Urinary bladder (tissue), 4 donors: Measurements from ENCODE around the gene STK36. TPM values are rescaled to one million over a fixed set of nuclear protein-coding genes. Genes with fewer than 3 reads are reported as not detected.
"Not testable (repeated sequence)": the region's sequence is repeated elsewhere in the genome, so short reads cannot be mapped to it uniquely, and the experiment has no call there.

Experiments
- DNase-seq: peaks from one replicate; pipeline ENCODE4 v3.0.0-alpha.2; 2015; ENCODE audit errors: extremely low spot score
- H3K27ac ChIP-seq: one replicate; pipeline ENCODE4 v1.5.1; 2013; ENCODE audit warnings: low read depth, mild to moderate bottlenecking, moderate library complexity
- H3K36me3 ChIP-seq: one replicate; pipeline ENCODE4 v1.6.1; 2013; ENCODE audit warnings: mild to moderate bottlenecking, moderate library complexity; ENCODE audit not compliant: insufficient read depth
- H3K4me1 ChIP-seq: one replicate; pipeline ENCODE4 v1.6.1; 2013; ENCODE audit warnings: mild to moderate bottlenecking, moderate library complexity; ENCODE audit not compliant: insufficient read depth
- H3K4me3 ChIP-seq: one replicate; pipeline ENCODE4 v1.5.1; 2013; ENCODE audit warnings: low read depth, low read length
- whole genome bisulfite sequencing: extraction: QIAGEN DNeasy Blood & Tissue Kit; methylation state at CpG from one replicate; pipeline ENCODE4 v1.1.7; 2013; 5-methylcytosine and 5-hydroxymethylcytosine counted together
- polyA plus RNA-seq: library from polyadenylated mRNA; stranded (reverse); fragments of 200-250 nt; gene quantifications from one replicate; pipeline ENCODE4 v1.2.3, GENCODE V29; 2013
- total RNA-seq: library from RNA; depleted of rRNA; stranded (reverse); fragments of >200 nt; gene quantifications from one replicate; pipeline ENCODE4 v1.2.3, GENCODE V29; 2014
- donor health status: healthy with polysubstance abuse.
- donor health status: healthy.

Gene STK36
- total and polyA plus RNA-seq, 2 donors: 17.9 to 48.6 TPM

DNA sequence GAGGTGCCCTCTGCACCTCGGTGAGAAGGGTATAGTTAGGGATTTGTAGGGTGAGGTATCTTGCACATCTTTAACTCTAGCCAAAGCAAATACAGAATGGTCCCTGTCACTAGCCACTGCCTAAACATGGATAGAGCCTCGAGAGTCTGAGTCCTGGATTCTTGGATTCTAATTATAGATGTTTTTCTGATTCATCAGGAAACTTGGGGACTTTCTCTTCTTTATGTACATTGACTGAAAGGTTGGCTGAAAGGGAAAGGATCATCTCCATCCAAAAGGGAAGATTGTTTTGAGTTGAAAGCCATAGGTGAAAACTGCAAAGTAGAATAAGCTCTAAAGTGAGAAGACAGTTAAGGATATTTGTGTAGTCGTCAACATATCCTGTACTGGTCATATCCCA, 8.2 kb downstream of the STK36 start:
- Histone ChIP-seq H3K27ac (no peak overlapping the region), H3K4me3 (no peak overlapping the region), H3K4me1 (no peaks in the 10 kb centered on the region), H3K36me3 (peaks cover 3% of the 10 kb centered on the region)
- DNase-seq: no peak
- WGBS: 80% methylated on average over 3 of the region's 3 CpGs

GRCh38 chr2:218687400-218688060, 15.6 kb downstream of the STK36 start:
- not testable (repeated sequence) for H3K27ac ChIP-seq, H3K4me1 ChIP-seq, H3K36me3 ChIP-seq, H3K4me3 ChIP-seq
- peak; percentile 20 for DNase-seq
- 24% methylated on average over 5 of the region's 5 CpGs for WGBS

GRCh38 chr2:218691234-218691633, 19.3 kb downstream of the STK36 start:
- Histone ChIP-seq H3K4me3 (no peak overlapping the region), H3K4me1 (peaks cover 2% of the 10 kb centered on the region), H3K36me3 (peaks cover 3% of the 10 kb centered on the region), H3K27ac (no peak overlapping the region)
- DNase-seq: no peak

DNA sequence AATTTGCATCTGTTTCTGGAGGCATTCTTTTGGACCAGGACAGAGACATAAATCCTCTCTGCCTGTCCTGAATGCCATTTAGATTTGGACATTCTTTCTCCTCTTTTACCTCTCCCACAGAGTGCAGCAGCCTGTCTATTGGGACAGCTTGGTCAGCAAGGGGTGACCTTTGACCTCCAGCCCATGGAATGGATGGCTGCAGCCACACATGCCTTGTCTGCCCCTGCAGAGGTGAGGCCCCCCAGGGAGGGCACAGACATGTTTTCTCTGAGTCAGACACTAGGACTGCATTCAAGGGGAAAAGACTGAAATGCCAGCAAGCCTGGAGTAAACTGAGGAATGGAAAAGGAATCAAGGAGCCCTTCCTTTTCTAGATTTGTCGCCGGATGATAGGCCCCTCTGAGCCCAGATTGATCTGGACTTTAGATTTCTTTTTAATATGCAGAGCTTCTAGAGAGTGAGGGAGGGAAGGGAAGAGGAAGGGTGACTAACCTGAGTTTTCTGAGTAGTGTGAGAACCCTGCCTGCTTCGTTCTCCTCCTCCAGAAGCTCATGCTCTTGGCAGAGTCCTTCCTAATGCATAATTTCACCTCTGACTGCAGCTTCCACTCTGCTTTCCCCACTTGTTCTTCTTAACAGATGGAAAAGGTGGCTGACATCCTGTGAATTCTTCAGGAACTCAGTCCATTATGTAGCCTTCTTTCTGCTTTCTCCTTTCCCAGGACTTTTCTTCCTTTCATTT, 22.7 kb downstream of the STK36 start:
- WGBS: 91% methylated on average over 3 of the region's 3 CpGs
- H3K4me1 ChIP-seq: no peaks in the 10 kb centered on the region
- peaks cover 3% of the 10 kb centered on the region for H3K36me3 ChIP-seq
- H3K27ac ChIP-seq: no peak overlapping the region
- H3K4me3 ChIP-seq: no peak overlapping the region
- DNase-seq: no peak

DNA sequence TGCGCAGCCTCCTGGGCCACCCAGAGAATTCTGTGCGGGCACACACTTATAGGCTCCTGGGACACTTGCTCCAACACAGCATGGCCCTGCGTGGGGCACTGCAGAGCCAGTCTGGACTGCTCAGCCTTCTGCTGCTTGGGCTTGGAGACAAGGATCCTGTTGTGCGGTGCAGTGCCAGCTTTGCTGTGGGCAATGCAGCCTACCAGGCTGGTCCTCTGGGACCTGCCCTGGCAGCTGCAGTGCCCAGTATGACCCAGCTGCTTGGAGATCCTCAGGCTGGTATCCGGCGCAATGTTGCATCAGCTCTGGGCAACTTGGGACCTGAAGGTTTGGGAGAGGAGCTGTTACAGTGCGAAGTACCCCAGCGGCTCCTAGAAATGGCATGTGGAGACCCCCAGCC, 27.0 kb downstream of the STK36 start:
- WGBS: 94% methylated on average over 8 of the region's 8 CpGs
- Histone ChIP-seq H3K27ac (no peak overlapping the region), H3K36me3 (peaks cover 3% of the 10 kb centered on the region), H3K4me1 (no peaks in the 10 kb centered on the region), H3K4me3 (no peak overlapping the region)
- DNase-seq: no peak

DNA sequence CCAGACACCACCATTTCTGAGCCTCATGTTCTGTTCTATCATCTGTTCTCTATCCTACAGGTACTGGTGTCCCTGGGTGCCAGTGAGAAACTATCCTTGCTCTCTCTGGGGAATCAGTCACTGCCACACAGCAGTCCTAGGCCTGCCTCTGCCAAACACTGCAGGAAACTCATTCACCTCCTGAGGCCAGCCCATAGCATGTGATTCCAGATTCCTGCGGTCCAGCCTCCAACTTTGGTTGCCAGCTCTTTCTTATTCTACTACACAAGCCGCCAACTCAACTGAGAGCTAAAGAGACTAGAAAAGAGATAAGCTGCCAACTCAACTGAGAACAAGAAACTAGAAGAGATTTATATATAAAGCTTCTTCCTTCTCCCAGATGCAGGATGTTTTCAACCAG, 29.9 kb downstream of the STK36 start:
- no peak for DNase-seq
- no peak overlapping the region for H3K27ac ChIP-seq
- 91% methylated on average over 2 of the region's 2 CpGs for WGBS
- no peak overlapping the region for H3K4me3 ChIP-seq
- no peaks in the 10 kb centered on the region for H3K4me1 ChIP-seq
- peaks cover 3% of the 10 kb centered on the region for H3K36me3 ChIP-seq

DNA sequence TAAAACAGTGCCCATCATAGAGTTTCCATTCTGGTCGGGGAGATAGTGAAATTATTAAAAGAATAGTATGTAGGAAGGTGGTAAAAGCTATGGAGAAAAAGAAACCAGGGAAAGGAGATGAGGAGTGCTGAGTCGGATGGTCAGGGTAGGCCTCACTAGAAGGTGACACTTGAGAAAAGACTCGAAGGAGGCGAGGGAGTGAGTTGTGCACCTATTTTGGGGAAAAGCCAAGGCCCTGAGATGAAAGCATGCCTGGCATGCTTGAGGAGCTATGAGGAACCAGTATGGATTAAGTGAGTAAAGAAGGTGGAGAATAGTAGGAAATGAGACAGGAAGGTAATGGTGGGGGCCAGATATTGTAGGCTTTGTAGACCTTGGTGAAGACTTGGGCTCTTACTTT, 31.5 kb downstream of the STK36 start:
- 88% methylated on average over 4 of the region's 4 CpGs for WGBS

DNA sequence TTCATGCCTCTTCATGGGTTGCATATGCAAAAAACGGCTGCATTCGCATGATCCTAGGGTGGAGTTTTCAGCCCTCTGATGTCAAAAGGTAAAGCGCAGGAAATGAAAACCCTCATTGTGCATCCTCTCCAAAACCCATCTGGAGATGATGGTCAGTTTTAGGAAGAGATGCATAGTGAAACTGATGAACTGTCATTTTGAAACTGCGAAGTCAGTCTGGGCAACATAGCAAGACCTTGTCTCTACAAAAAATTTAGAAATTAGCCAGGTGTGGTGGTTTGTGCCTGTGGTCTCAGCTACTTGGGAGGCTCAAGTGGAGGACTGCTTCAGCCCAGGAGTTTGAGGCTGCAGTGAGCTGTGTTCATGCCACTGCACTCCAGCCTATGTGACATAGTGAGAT, 36.2 kb downstream of the STK36 start:
- Histone ChIP-seq H3K4me3 (no peak overlapping the region), H3K27ac (no peak overlapping the region), H3K4me1 (no peaks in the 10 kb centered on the region), H3K36me3 (no peaks in the 10 kb centered on the region)
- no peak for DNase-seq
- WGBS: 95% methylated on average over 4 of the region's 4 CpGs

More for the DNA sequence above, 31.5 kb downstream of the STK36 start:
- DNase-seq: no peak
- H3K4me1 ChIP-seq: no peaks in the 10 kb centered on the region
- H3K27ac ChIP-seq: no peak overlapping the region
- H3K4me3 ChIP-seq: no peak overlapping the region
- H3K36me3 ChIP-seq: peaks cover 3% of the 10 kb centered on the region

DNA sequence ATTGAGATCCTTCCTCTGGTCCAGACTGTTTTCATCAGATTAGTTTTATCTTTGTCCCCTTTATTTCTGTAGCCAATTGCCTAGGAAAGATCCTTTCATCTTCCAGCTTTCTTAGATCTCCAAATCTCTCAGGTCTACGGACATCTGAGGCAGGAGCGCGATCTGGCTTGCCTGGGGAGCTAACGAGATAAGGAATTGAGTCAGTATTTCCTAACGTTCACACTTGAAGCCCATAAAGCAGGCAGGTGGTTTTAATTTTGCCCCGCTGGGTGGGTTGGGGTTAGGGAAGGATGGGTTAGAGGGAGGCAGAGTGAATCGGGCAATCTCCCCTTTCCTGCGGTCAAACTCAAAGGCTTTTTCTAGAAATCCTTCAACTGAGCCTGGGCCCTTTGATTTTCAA, 38.0 kb downstream of the STK36 start:
- Histone ChIP-seq H3K4me1 (peaks cover 1% of the 10 kb centered on the region), H3K4me3 (no peak overlapping the region), H3K27ac (no peak overlapping the region), H3K36me3 (no peaks in the 10 kb centered on the region)
- DNase-seq: no peak
- 49% methylated on average over 8 of the region's 8 CpGs for whole genome bisulfite sequencing

- no peak for DNase-seq
- Histone ChIP-seq H3K4me1 (peaks cover 1% of the 10 kb centered on the region), H3K4me3 (no peak overlapping the region), H3K36me3 (no peaks in the 10 kb centered on the region), H3K27ac (no peak overlapping the region)
- 39% methylated on average over 14 of the region's 14 CpGs for WGBS
Measured at GRCh38 chr2:218710334-218710686, 38.4 kb downstream of the STK36 start.

DNA sequence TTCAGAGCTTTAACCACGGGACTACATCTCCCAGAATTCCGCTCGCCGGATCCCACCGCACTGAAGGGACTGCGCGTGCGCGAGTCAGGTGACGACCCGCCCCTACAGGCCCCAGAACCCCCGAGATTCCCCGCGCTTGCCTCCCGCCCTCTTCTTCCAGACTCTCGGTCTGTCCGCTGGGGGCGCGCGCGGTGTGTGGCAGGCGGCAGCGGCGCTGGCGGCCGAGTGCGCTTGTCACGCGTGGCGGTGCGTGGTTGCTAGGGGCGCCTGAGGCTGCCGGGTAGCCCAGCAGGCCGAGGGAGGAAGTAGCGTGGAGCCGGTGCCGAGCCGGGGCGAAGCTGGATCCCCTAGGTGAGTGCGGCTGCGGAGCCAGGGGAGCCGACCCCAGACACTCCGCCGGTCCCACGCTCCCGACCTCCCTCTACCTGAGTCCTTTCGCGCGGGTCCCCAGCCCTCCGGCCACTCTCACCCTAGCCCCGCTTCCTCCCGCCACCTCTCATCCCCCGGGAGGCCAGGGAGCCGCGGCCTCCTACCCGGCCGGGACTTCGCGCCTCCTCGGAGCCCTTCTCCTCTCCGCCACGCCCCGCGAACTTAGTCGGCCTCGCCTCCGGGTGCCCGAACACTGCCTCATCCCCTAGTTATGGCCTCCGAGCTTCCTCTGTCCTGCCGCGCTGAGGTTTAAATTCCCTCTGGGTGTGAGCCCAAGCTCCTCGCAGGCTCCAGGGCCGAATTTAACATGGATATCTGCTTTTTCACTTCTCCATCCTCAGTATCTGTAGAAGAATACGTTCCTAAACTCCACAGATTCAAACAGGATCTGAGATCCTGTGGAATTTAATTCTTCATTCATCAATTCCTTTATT, 39.0 kb downstream of the STK36 start, which contains the start of gene TTLL4:
Gene TTLL4, plus strand, starts transcription at position 149 of the 863 bp plus-strand sequence. CDS start 26,842 bp downstream, outside the sequence.
- peak within 1 kb of the TSS; percentile 65 for H3K4me3 ChIP-seq
- under 1% methylated on average over 74 of the region's 74 CpGs for WGBS
- peaks cover 1% of the 10 kb centered on the region for H3K4me1 ChIP-seq
- no peaks in the 10 kb centered on the region for H3K36me3 ChIP-seq
- H3K27ac ChIP-seq: peak within 1 kb of the TSS; percentile 86
- peak; percentile 92 for DNase-seq

GRCh38 chr2:218711550-218711929, 39.7 kb downstream of the STK36 start:
- 13% methylated on average over 5 of the region's 5 CpGs for WGBS
- no peaks in the 10 kb centered on the region for H3K36me3 ChIP-seq
- H3K27ac ChIP-seq: no peak overlapping the region
- peaks cover 1% of the 10 kb centered on the region for H3K4me1 ChIP-seq
- peak overlapping the region; percentile 65 for H3K4me3 ChIP-seq
- no peak for DNase-seq

- peaks cover 1% of the 10 kb centered on the region for H3K4me1 ChIP-seq
- H3K27ac ChIP-seq: no peak overlapping the region
- WGBS: 94% methylated on average over 2 of the region's 2 CpGs
- no peak overlapping the region for H3K4me3 ChIP-seq
- DNase-seq: no peak
- H3K36me3 ChIP-seq: peaks cover 2% of the 10 kb centered on the region
Measured at GRCh38 chr2:218713922-218714321, 42.0 kb downstream of the STK36 start.

GRCh38 chr2:218716070-218716469, 44.2 kb downstream of the STK36 start:
- no peak for DNase-seq
- WGBS: 82% methylated on average over 4 of the region's 4 CpGs
- Histone ChIP-seq H3K36me3 (peaks cover 2% of the 10 kb centered on the region), H3K27ac (no peak overlapping the region), H3K4me3 (no peak overlapping the region), H3K4me1 (peaks cover 1% of the 10 kb centered on the region)
